Stimulated activated CD4-positive, alpha-beta T cell treated with anti-CD3 and anti-CD28 coated beads, TNF-alpha, amount 100 ng/mL, for 48 hours (primary cell): ENCODE results near the gene DKK1.

Experiments used
- DNase-seq, 3 donors: peaks; one replicate each; pipeline ENCODE4 v3.0.0-alpha.2; 2020; ENCODE audit warnings: low read depth in 3 of 3

DKK1 gene, protein sequence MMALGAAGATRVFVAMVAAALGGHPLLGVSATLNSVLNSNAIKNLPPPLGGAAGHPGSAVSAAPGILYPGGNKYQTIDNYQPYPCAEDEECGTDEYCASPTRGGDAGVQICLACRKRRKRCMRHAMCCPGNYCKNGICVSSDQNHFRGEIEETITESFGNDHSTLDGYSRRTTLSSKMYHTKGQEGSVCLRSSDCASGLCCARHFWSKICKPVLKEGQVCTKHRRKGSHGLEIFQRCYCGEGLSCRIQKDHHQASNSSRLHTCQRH

GRCh38 chr10:52313933-52314821 lies at the start of gene DKK1:
Gene DKK1, plus strand, starts transcription at chr10:52314281. Its CDS starts 154 bp downstream, at chr10:52314435.
- no peak for DNase-seq

DNA sequence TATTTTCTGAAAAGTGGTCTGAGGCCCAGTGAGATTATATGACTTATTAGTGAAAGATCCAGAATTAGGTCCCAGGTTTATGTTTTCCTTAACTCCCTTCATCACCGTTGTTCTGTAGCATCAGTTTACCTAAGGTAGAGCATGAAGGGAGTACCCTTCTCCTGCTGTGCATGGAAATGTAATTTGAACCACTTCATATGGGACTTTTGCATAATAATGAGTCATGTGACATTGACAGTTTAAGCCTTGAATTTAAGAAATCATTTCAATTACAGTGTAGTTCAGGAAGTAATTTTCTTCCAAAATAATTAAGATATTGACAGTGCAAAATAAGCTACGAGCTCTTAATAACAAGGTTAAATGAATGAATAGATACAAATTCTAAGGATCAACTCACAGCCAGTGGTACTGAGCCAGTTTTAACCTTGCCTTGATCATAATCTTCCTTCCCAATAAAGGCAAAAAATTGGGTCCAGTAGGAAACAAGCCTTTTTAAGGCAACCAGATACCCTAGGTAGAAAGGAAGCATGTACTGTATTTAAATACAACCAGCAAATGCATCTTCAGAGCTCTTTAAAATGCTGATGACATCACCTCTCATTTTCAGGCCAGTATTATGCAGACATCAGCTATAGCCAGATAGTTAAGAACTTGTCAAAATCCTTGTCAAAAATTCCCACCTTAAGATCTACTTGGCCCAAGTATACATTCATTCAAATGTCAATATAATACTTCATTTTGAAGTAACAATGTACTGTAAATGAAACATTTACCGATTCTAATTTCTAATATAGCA lies 48.8 kb upstream of the DKK1 start:
- DNase-seq = no peak

GRCh38 chr10:52266858-52267257 lies 47.2 kb upstream of the DKK1 start:
- no peak for DNase-seq

DNA sequence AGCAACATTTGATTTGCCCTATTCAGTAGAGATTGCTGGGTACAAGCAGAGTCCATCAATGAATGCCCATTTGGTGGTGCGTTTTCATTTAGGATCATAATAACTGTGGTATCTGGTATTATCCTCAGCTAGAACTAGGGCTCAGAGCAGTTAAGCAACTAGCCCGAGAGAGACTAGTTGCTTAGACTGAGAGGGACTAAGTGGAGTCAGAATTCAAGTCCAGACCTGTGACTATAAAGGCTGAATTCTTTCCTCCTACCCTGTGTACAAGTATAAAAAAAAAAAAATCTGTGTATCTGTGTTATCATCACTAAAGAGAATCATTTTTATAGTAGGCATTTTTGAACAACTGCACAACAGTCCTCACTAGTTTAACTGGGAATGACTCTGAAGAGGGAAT lies 45.3 kb upstream of the DKK1 start:
- no peak for DNase-seq

- no peak for DNase-seq
Measured at GRCh38 chr10:52269233-52269632, 44.8 kb upstream of the DKK1 start.

DNA sequence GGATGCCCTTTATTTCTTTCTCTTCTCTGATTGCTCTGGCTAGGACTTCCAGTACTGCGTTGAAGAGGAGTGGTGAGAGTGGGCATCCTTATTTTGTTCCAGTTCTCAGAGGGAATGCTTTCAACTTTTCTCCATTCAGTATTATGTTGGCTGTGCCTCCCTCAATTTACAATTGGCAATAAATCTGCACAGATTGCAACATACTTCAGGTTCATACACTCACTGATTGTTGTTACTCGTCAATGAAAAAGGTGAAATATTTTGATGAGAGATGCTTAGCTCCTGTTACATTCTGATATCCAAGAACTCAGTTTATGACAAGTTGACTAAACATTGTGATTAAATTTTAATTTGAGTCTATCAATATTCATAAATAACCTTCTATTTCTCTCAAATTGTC lies 37.9 kb upstream of the DKK1 start:
- no peak for DNase-seq

DNA sequence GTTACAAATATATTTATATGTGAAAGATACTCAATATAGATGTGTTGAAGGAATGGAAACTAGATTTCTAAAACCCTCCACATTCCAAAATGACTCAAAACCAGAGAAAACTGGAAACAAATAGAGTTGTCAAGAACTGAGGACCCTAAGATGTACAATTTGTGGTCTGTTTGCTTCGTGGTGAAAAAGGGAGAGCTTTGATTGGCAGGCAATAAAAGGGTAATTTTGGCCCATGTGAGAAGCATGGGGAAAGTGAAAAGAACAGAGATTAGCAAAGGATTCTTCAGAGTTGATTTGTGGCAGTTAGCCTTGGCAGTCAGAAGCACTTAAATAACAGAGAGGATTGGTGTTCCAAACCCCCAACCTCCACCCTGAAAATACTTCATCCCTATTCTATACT lies 37.1 kb upstream of the DKK1 start:
- DNase-seq = no peak

DNA sequence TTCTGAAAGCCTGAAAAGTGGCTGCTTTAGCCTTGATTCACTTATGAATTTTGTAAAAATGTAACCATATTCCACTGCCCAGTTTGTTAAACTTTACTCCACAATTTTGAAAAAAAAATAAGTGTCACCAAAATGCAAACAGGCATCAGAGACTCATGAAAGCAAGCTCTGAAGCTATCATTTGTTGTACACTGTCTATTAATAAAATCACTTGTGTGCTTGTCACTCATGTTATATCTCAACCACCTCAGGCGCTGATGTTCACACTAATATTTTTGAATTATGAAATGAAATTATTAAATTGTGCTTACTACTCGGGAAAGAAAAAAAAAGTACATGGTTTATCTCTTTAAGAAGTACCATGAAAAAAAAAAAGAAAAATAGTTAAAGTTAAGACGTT lies 34.5 kb upstream of the DKK1 start:
- DNase-seq = no peak

DNA sequence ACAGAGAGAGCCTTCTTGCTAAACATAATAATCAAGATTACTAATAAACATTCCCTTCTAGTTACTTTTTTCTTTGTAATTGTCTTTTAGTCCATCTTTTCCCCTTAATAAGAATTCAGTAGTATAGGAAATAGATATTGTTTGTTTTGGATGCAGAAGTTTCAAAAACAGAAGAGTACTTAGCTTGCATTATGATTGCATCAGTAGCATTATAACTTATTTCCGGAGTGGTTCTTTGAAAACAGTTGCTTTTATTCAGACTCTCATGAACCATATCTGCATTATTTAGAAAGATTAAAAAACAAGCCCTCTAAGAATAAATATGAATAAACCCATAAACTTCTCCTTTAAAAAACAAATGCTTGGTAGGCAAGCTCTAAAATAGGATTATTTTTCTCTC lies 34.0 kb upstream of the DKK1 start:
- DNase-seq = no peak

DNA sequence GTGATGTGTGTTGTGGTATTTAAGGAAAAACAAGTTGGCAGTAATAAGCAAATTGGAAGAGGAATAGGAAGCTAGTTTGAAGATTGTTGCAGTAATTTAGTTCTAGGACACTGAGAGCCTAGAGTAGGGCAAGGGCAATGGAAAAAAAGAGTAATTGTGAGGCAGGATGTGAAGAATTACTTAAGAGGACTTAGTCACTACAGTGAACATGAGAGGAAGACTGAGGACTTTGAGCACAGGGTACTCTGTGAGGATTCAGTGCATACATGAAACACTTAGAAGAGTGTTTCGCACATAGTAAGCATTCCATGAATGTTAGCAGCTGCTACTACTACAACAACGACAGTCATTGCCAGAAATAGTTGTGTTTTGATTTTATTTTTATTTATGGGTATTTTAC lies 30.9 kb upstream of the DKK1 start:
- DNase-seq = no peak

- no peak for DNase-seq
Measured at GRCh38 chr10:52284416-52285013, 29.6 kb upstream of the DKK1 start.

- DNase-seq = no peak
Measured at GRCh38 chr10:52287866-52288265, 26.2 kb upstream of the DKK1 start.

DNA sequence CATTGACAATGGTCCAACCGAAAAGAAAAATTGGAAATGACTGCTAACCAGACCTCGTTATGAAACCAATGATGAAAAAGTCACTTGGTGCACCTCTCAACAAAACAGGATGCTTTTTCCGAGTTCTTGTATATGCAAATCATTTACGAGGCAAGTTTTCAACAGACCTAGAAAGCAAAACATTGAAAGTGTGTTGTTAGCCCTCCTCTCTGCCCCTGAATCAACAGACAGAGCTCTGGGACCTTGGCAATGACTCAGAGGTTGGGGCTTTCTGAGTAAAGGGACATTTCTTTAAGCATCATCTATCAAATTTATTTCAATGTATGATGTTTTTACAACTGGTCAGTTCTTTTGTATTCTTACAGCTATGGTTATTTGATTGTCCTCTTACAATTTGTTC lies 16.3 kb upstream of the DKK1 start:
- DNase-seq = no peak

- no peak for DNase-seq
Measured at GRCh38 chr10:52300599-52301277, 13.3 kb upstream of the DKK1 start.

DNA sequence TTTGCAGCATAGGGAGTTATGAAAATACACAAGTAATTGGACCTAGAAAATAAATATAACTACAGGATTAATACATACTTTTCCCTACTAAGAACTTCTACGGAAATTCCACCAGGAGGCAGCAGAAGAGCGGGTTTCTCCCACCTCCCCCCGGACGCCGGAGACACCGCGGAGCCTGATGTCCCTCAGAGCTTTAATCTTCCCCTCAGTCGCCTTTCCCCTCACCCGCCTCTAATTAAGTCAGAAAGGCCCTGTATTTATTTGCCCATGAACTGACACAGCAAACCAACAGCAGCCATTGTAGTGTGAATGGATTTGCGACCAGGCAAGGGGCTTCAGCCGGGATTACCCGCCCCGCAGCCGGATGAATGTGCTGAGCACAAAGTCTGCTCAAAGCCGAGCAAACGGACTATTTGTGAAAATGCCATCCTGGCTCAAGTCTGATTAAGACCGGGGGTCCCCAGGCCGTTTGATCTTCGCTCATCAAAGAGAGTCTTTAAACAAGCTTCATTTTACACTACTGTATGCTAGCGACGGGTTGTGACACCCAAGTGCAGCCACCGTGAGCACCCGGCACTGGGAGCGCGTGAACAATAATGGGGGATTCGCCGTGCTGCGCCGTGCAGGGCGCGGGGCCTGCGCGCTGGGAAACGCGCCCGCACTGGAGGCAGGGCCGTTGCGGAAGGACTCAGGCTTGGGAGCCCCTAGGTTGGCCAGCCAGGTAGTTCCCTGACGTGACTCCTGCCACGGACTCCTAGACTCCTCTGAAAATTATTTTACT lies 5.6 kb upstream of the DKK1 start:
- no peak for DNase-seq

DNA sequence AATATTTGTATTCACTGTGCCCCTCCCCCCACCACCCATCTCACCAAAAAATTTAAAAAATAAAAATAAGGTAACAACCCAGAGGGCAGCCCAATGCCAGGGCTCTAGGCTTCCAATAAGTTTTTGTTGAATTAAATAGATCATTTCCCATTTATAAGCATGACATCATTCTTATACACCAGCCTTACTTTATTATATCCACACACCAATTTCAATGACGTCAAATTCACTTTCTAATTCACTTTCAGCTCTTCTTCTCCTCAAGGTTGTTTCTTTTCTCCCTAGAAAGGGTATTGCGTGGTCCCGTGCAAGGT lies 1.2 kb upstream of the DKK1 start:
- DNase-seq = no peak

GRCh38 chr10:52313256-52313932 lies 687 bp upstream of the DKK1 start:
- DNase-seq = no peak

DNA sequence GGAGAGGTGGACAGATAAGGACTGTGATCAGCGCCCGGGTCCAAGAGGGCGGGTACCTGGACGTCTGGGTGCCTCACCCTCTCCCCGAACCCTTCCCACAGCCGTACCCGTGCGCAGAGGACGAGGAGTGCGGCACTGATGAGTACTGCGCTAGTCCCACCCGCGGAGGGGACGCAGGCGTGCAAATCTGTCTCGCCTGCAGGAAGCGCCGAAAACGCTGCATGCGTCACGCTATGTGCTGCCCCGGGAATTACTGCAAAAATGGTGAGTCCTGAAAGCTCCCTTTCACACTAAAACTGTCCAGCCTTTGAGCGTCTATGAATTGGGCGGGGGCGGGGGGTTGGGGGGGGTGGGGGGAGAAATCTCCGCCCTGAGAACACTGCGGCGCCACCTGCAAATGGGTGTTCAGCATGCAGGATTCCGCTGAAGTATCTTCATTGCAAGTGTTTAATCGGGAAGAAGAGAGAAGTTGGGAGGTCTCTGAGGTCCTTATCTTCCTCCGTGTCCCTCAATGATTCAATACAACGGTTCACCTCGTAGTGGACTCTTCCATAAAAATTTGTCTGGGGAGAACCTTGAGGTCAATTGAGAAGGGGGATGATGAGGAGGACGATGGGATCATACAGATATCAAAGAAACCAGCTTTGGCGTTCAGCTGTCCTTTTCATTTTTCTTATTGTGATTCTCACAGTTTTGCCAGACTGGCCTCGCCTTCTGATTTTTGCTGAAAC lies 906 bp downstream of the DKK1 start:
- no peak for DNase-seq

- no peak for DNase-seq
Measured at GRCh38 chr10:52316001-52316400, 1.9 kb downstream of the DKK1 start.

DNA sequence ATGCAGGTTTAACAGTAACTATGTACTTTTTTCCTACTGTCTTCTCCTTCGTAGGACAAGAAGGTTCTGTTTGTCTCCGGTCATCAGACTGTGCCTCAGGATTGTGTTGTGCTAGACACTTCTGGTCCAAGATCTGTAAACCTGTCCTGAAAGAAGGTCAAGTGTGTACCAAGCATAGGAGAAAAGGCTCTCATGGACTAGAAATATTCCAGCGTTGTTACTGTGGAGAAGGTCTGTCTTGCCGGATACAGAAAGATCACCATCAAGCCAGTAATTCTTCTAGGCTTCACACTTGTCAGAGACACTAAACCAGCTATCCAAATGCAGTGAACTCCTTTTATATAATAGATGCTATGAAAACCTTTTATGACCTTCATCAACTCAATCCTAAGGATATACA lies 2.4 kb downstream of the DKK1 start:
- DNase-seq = no peak
